GM23338 (cell line): ENCODE data around the gene ESRRB. TPM values are rescaled to one million over a fixed set of nuclear protein-coding genes. Genes with fewer than 3 reads are reported as not detected.

Experiments used
- ATAC-seq: fragments of 200-7000 bp; cut with Tn5 transposase; 3 replicates; pipeline ENCODE4 v1.9.1; 2020
- DNase-seq: peaks from one replicate; pipeline ENCODE4 v3.0.0-alpha.2; 2015; ENCODE audit warnings: low spot score
- H2AFZ ChIP-seq: fragments of 200-600 bp; sonication (generic); 2 replicates; pipeline ENCODE4 v1.8.0; 2016; ENCODE audit warnings: antibody characterized with exemption, mild to moderate bottlenecking, moderate library complexity
- H3F3A ChIP-seq: fragments of 200-600 bp; sonication (generic); replicated peaks from 2 replicates; pipeline ENCODE4 v1.8.0; 2017; ENCODE audit warnings: antibody characterized with exemption, mixed run types, low read depth
- H3K27ac ChIP-seq: fragments of 200-600 bp; sonication (generic); 2 replicates; pipeline ENCODE4 v1.6.1; 2016; ENCODE audit warnings: low read depth
- H3K27me3 ChIP-seq: fragments of 200-600 bp; sonication (generic); 2 replicates; pipeline ENCODE4 v1.8.0; 2016; ENCODE audit warnings: mild to moderate bottlenecking, mixed run types, moderate library complexity; ENCODE audit not compliant: insufficient read depth
- H3K36me3 ChIP-seq: fragments of 200-600 bp; sonication (generic); 2 replicates; pipeline ENCODE4 v1.8.0; 2016; ENCODE audit warnings: mild to moderate bottlenecking; ENCODE audit not compliant: insufficient read depth
- H3K4me1 ChIP-seq: fragments of 200-600 bp; sonication (generic); 2 replicates; pipeline ENCODE4 v1.8.0; 2016; ENCODE audit warnings: mild to moderate bottlenecking, moderate library complexity; ENCODE audit not compliant: insufficient read depth
- H3K4me2 ChIP-seq: fragments of 200-600 bp; sonication (generic); 2 replicates; pipeline ENCODE4 v1.7.1; 2017; ENCODE audit warnings: mixed run types
- H3K4me3 ChIP-seq: fragments of 200-600 bp; sonication (generic); 2 replicates; pipeline ENCODE4 v1.6.1; 2016; ENCODE audit warnings: mixed run types
- H3K79me2 ChIP-seq: fragments of 200-600 bp; sonication (generic); replicated peaks from 2 replicates; pipeline ENCODE4 v1.8.0; 2017; ENCODE audit warnings: mild to moderate bottlenecking; ENCODE audit not compliant: insufficient read depth
- H3K9me2 ChIP-seq: fragments of 200-600 bp; sonication (generic); 2 replicates; pipeline ENCODE4 v1.8.0; 2017; ENCODE audit not compliant: insufficient read depth
- H4K20me1 ChIP-seq: fragments of 200-600 bp; sonication (generic); replicated peaks from 2 replicates; pipeline ENCODE4 v1.8.0; 2017; ENCODE audit warnings: mild to moderate bottlenecking; ENCODE audit not compliant: insufficient read depth
- H3K27ac Mint-ChIP-seq: 2 replicates; pipeline ENCODE4 v1.8.0; 2020; ENCODE audit warnings: inconsistent platforms, mild to moderate bottlenecking, moderate library complexity, mixed read lengths
- H3K27me3 Mint-ChIP-seq: 3 replicates; pipeline ENCODE4 v1.8.0; 2022; ENCODE audit warnings: low read depth, mild to moderate bottlenecking, moderate library complexity, mixed read lengths, inconsistent platforms; ENCODE audit not compliant: insufficient read depth, poor library complexity
- H3K36me3 Mint-ChIP-seq: 3 replicates; pipeline ENCODE4 v1.8.0; 2021; ENCODE audit warnings: low read depth, mild to moderate bottlenecking, inconsistent platforms, moderate library complexity, mixed read lengths
- H3K4me1 Mint-ChIP-seq: 3 replicates; pipeline ENCODE4 v1.8.0; 2020; ENCODE audit warnings: mild to moderate bottlenecking, inconsistent platforms, mixed read lengths
- H3K4me3 Mint-ChIP-seq: 3 replicates; pipeline ENCODE4 v1.8.0; 2021; ENCODE audit warnings: moderate library complexity, mild to moderate bottlenecking, inconsistent platforms, mixed read lengths
- H3K9me3 Mint-ChIP-seq: 3 replicates; pipeline ENCODE4 v1.8.0; 2020; ENCODE audit warnings: moderate library complexity, mild to moderate bottlenecking, inconsistent platforms, mixed read lengths
- CREB1 ChIP-seq: fragments of 250-450 bp; sonication (Bioruptor Pico); IDR thresholded peaks from 2 replicates; pipeline ENCODE4 v1.5.0; 2020; ENCODE audit warnings: low read depth, mild to moderate bottlenecking, moderate library complexity
- EZH2 ChIP-seq: fragments of 200-600 bp; sonication (generic); IDR thresholded peaks from one replicate; pipeline ENCODE4 v1.8.0; 2017; ENCODE audit warnings: antibody characterized with exemption, mild to moderate bottlenecking, low read depth; ENCODE audit not compliant: unreplicated experiment
- EZH2phosphoT487 ChIP-seq: fragments of 200-600 bp; sonication (generic); IDR thresholded peaks from one replicate; pipeline ENCODE4 v1.8.1; 2018; ENCODE audit warnings: antibody characterized with exemption; ENCODE audit not compliant: unreplicated experiment
- JUNB ChIP-seq: IDR thresholded peaks from one replicate; pipeline ENCODE4 v1.6.1; 2016; ENCODE audit warnings: antibody characterized with exemption; ENCODE audit not compliant: unreplicated experiment
- NANOG ChIP-seq: IDR thresholded peaks from 2 replicates; pipeline ENCODE4 v1.6.1; 2016; ENCODE audit warnings: antibody characterized with exemption, borderline replicate concordance
- POLR2AphosphoS5 ChIP-seq: IDR thresholded peaks from 2 replicates; pipeline ENCODE4 v1.6.1; 2016; ENCODE audit warnings: antibody characterized with exemption, low read depth
- STAT1 ChIP-seq: IDR thresholded peaks from one replicate; pipeline ENCODE4 v1.6.1; 2016; ENCODE audit warnings: antibody characterized with exemption; ENCODE audit not compliant: unreplicated experiment
- ZNF114 ChIP-seq: fragments of 250-450 bp; sonication (Bioruptor Pico); IDR thresholded peaks from 2 replicates; pipeline ENCODE4 v1.5.0; 2020; ENCODE audit warnings: mild to moderate bottlenecking, moderate library complexity
- ZNF331 ChIP-seq: fragments of 250-450 bp; sonication (Bioruptor Pico); IDR thresholded peaks from 2 replicates; pipeline ENCODE4 v1.5.0; 2020; ENCODE audit warnings: low read depth, mild to moderate bottlenecking, moderate library complexity
- polyA plus RNA-seq: library from polyadenylated mRNA; unstranded; fragments of >200 nt; fragmentation: Nextera tagmentation; extraction: Ambion mirVana; gene quantifications from 2 replicates; pipeline ENCODE4 v1.2.1, GENCODE V29; 2016
- total RNA-seq: library from RNA; depleted of rRNA; stranded (reverse); fragments of >200 nt; shearing (Covaris generic); gene quantifications from 2 replicates; pipeline ENCODE4 v1.2.3, GENCODE V29; 2014
- TF ChIP-seq, protein P1 (sequence below), 2 experiments: fragments of 200-600 bp in 1 of 2; sonication (generic) in 1 of 2; conservative IDR thresholded peaks; 2 replicates each; pipeline versions ENCODE4 v1.5.1 to v1.6.1; 2016 to 2017; ENCODE audit warnings: antibody characterized with exemption in 2 of 2, low read depth in 2 of 2, mild to moderate bottlenecking in 2 of 2, moderate library complexity in 1 of 2
- TF ChIP-seq, protein P2 (sequence below): IDR thresholded peaks from one replicate; pipeline ENCODE4 v1.6.1; 2018; ENCODE audit warnings: antibody characterized with exemption; ENCODE audit not compliant: unreplicated experiment
- TF ChIP-seq, protein P3 (sequence below): IDR thresholded peaks from 2 replicates; pipeline ENCODE4 v1.6.1; 2016; ENCODE audit warnings: antibody characterized with exemption

Gene ESRRB
- total and polyA plus RNA-seq, 2 experiments from 2014 or later = 0.31 to 0.52 TPM

DNA sequence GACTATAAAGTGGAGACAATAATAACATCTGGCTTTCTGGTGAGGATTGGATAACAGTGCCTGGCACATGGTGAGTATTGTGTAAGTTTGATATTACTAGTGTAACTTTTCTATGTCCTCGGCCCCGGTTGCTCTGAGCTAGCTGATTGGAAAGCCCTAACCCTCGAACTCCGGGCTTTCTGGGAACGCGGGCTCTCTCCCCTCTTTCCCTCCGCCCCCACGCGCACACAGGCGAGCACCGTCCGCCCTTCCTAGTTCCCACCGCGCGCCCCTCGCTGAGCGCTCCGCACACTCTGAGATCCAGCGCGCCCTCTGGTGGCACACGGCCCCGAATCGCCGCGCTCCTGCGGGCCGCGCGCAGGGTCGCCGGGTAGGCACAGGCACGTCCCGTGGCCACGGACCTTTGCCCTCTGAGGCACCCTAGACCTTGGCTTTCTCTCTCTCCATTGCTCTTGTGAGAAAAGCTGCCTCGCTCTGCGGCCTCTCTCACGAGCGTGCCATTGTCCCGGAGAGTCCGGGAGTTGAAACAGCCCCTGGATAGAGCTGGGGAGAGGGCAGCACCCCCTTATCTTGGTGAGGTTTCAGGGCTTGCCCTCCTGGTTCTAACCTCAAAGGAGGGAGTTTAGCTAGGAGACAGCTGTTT is 23.2 kb upstream of the ESRRB start:
- Mint-ChIP-seq H3K27me3 (peaks cover 6% of the 10 kb centered on the region), H3K27ac (no peak overlapping the region), H3K4me3 (peak overlapping the region; percentile 58), H3K9me3 (no peaks in the 10 kb centered on the region), H3K36me3 (no peaks in the 10 kb centered on the region), H3K4me1 (peaks cover 18% of the 10 kb centered on the region)
- Histone ChIP-seq H3K27me3 (peaks cover 12% of the 10 kb centered on the region), H3K27ac (no peak overlapping the region), H3K79me2 (no peaks in the 10 kb centered on the region), H3F3A (no peaks in the 10 kb centered on the region), H3K4me1 (no peaks in the 10 kb centered on the region; the same call in 1 of the 2 replicates), H2AFZ (peak overlapping the region; percentile 99), H3K36me3 (no peaks in the 10 kb centered on the region), H3K4me2 (peak overlapping the region; percentile 71), H4K20me1 (no peaks in the 10 kb centered on the region), H3K4me3 (peak overlapping the region; percentile 43), H3K9me2 (no peaks in the 10 kb centered on the region)
- ATAC-seq (peak; percentile 98), DNase-seq (peak; percentile 93)
- TF ChIP-seq, protein P1, sequence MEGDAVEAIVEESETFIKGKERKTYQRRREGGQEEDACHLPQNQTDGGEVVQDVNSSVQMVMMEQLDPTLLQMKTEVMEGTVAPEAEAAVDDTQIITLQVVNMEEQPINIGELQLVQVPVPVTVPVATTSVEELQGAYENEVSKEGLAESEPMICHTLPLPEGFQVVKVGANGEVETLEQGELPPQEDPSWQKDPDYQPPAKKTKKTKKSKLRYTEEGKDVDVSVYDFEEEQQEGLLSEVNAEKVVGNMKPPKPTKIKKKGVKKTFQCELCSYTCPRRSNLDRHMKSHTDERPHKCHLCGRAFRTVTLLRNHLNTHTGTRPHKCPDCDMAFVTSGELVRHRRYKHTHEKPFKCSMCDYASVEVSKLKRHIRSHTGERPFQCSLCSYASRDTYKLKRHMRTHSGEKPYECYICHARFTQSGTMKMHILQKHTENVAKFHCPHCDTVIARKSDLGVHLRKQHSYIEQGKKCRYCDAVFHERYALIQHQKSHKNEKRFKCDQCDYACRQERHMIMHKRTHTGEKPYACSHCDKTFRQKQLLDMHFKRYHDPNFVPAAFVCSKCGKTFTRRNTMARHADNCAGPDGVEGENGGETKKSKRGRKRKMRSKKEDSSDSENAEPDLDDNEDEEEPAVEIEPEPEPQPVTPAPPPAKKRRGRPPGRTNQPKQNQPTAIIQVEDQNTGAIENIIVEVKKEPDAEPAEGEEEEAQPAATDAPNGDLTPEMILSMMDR (conservative IDR thresholded peaks at IDR 0.05; ENCODE audit: low read depth in 2 of 2) = peak; percentile 66 to 97
- TF ChIP-seq CREB1 (0 out of 2 replicates have a peak, but pooled peaks have one; percentile 13), ZNF331 (CRISPR knock-in tag) (no peak)

DNA sequence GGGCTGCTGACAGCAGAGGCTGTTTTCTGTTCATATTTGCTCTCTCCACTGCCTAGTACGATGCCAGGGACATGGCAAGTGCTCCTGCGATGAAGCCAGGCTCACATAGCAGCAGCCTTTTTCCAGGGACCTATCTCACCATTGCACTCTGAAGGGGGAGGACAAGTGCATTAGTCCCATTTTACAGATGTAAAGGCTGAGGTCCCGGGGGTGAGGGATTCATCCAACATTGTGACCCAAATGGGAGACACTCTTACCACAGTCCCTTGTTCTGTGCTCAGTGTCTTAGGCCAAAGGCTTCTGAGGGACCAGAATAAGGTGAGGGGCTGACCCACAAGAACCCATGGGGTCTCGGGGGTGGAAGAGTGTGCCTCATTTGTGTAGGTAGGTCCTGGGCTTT is 21.6 kb upstream of the ESRRB start:
- no peak overlapping the region for H3K27ac Mint-ChIP-seq
- Histone ChIP-seq H3K4me2 (no peak overlapping the region), H3K36me3 (no peaks in the 10 kb centered on the region), H3K4me1 (no peaks in the 10 kb centered on the region; the same call in 1 of the 2 replicates), H3K4me3 (no peak overlapping the region), H3K27me3 (peaks cover 12% of the 10 kb centered on the region), H3K9me2 (no peaks in the 10 kb centered on the region), H3F3A (no peaks in the 10 kb centered on the region), H2AFZ (no peak overlapping the region), H3K79me2 (no peaks in the 10 kb centered on the region), H4K20me1 (no peaks in the 10 kb centered on the region), H3K27ac (no peak overlapping the region)
- peaks cover 9% of the 10 kb centered on the region; the same call in 2 of the 3 replicates for H3K4me1 Mint-ChIP-seq
- H3K9me3 Mint-ChIP-seq = no peaks in the 10 kb centered on the region
- ATAC-seq (no peak), DNase-seq (no peak)
- H3K27me3 Mint-ChIP-seq = peaks cover 6% of the 10 kb centered on the region
- H3K36me3 Mint-ChIP-seq = no peaks in the 10 kb centered on the region
- H3K4me3 Mint-ChIP-seq = no peak overlapping the region
- no peak for TF ChIP-seq CREB1
- TF ChIP-seq ZNF331 (CRISPR knock-in tag) = no peak
- no peak for TF ChIP-seq STAT1
- no peak for TF ChIP-seq EZH2phosphoT487
- TF ChIP-seq JUNB = no peak
- TF ChIP-seq POLR2AphosphoS5 = no peak
- TF ChIP-seq, protein P2, sequence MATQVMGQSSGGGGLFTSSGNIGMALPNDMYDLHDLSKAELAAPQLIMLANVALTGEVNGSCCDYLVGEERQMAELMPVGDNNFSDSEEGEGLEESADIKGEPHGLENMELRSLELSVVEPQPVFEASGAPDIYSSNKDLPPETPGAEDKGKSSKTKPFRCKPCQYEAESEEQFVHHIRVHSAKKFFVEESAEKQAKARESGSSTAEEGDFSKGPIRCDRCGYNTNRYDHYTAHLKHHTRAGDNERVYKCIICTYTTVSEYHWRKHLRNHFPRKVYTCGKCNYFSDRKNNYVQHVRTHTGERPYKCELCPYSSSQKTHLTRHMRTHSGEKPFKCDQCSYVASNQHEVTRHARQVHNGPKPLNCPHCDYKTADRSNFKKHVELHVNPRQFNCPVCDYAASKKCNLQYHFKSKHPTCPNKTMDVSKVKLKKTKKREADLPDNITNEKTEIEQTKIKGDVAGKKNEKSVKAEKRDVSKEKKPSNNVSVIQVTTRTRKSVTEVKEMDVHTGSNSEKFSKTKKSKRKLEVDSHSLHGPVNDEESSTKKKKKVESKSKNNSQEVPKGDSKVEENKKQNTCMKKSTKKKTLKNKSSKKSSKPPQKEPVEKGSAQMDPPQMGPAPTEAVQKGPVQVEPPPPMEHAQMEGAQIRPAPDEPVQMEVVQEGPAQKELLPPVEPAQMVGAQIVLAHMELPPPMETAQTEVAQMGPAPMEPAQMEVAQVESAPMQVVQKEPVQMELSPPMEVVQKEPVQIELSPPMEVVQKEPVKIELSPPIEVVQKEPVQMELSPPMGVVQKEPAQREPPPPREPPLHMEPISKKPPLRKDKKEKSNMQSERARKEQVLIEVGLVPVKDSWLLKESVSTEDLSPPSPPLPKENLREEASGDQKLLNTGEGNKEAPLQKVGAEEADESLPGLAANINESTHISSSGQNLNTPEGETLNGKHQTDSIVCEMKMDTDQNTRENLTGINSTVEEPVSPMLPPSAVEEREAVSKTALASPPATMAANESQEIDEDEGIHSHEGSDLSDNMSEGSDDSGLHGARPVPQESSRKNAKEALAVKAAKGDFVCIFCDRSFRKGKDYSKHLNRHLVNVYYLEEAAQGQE = no peak
- no peak for TF ChIP-seq NANOG
- TF ChIP-seq ZNF114 (CRISPR knock-in tag) = no peak
- TF ChIP-seq EZH2 = no peak
- TF ChIP-seq, protein P3, sequence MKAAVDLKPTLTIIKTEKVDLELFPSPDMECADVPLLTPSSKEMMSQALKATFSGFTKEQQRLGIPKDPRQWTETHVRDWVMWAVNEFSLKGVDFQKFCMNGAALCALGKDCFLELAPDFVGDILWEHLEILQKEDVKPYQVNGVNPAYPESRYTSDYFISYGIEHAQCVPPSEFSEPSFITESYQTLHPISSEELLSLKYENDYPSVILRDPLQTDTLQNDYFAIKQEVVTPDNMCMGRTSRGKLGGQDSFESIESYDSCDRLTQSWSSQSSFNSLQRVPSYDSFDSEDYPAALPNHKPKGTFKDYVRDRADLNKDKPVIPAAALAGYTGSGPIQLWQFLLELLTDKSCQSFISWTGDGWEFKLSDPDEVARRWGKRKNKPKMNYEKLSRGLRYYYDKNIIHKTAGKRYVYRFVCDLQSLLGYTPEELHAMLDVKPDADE = no peak
